ENCODE data around the gene ZC3H14. TPM values are rescaled to one million over a fixed set of nuclear protein-coding genes. Genes with fewer than 3 reads are reported as not detected.

Gene ZC3H14
- total RNA-seq, 1 donor from 2014 or later = 140 TPM

- H3K4me1 ChIP-seq = no peaks in the 10 kb centered on the region
- no peak for DNase-seq (ENCODE audit: low spot score)
- no peaks in the 10 kb centered on the region for H3K9me3 ChIP-seq (ENCODE audit: low read depth)
- no peak overlapping the region for H2AFZ ChIP-seq (replicated peaks)
- no peaks in the 10 kb centered on the region for H3K27me3 ChIP-seq
- peaks cover 6% of the 10 kb centered on the region for H3K79me2 ChIP-seq (ENCODE audit: low read depth)
- no peak overlapping the region for H3K27ac ChIP-seq
- no peaks in the 10 kb centered on the region for H3F3A ChIP-seq (ENCODE audit: low read depth)
- no peak overlapping the region for H3K4me3 ChIP-seq
- H3K36me3 ChIP-seq = peaks cover 40% of the 10 kb centered on the region
- TF ChIP-seq, protein P1, sequence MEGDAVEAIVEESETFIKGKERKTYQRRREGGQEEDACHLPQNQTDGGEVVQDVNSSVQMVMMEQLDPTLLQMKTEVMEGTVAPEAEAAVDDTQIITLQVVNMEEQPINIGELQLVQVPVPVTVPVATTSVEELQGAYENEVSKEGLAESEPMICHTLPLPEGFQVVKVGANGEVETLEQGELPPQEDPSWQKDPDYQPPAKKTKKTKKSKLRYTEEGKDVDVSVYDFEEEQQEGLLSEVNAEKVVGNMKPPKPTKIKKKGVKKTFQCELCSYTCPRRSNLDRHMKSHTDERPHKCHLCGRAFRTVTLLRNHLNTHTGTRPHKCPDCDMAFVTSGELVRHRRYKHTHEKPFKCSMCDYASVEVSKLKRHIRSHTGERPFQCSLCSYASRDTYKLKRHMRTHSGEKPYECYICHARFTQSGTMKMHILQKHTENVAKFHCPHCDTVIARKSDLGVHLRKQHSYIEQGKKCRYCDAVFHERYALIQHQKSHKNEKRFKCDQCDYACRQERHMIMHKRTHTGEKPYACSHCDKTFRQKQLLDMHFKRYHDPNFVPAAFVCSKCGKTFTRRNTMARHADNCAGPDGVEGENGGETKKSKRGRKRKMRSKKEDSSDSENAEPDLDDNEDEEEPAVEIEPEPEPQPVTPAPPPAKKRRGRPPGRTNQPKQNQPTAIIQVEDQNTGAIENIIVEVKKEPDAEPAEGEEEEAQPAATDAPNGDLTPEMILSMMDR (IDR thresholded peaks at IDR 0.05) = no peak
- TF ChIP-seq EZH2 (IDR thresholded peaks at IDR 0.05) (no peak), EZH2phosphoT487 (IDR thresholded peaks at IDR 0.05) (no peak)
- H3K27me3 Mint-ChIP-seq (ENCODE audit: insufficient read depth, low read depth) = no peaks in the 10 kb centered on the region
- H3K36me3 Mint-ChIP-seq = peaks cover 56% of the 10 kb centered on the region
- H3K4me2 ChIP-seq = no peak overlapping the region
- H3K4me1 Mint-ChIP-seq = no peaks in the 10 kb centered on the region
- no peak overlapping the region for H3K4me3 Mint-ChIP-seq
- H4K20me1 ChIP-seq (ENCODE audit: low read depth) = peaks cover 9% of the 10 kb centered on the region
- no peak overlapping the region for H3K27ac Mint-ChIP-seq
- H3K9ac ChIP-seq = no peak overlapping the region
- no peaks in the 10 kb centered on the region for H3K9me3 Mint-ChIP-seq
Observed at GRCh38 chr14:88605594-88605993, 42.8 kb downstream of the ZC3H14 start.

GRCh38 chr14:88607829-88608228 is 45.0 kb downstream of the ZC3H14 start:
- Histone ChIP-seq H3K27me3 (no peaks in the 10 kb centered on the region), H3K4me1 (no peaks in the 10 kb centered on the region), H4K20me1 (ENCODE audit: low read depth) (peaks cover 9% of the 10 kb centered on the region), H3K4me2 (no peak overlapping the region), H3K9me3 (ENCODE audit: low read depth) (no peaks in the 10 kb centered on the region), H2AFZ (replicated peaks) (no peak overlapping the region), H3F3A (ENCODE audit: low read depth) (no peaks in the 10 kb centered on the region), H3K36me3 (peaks cover 52% of the 10 kb centered on the region), H3K4me3 (no peak overlapping the region), H3K27ac (no peak overlapping the region), H3K9ac (no peak overlapping the region), H3K79me2 (ENCODE audit: low read depth) (no peaks in the 10 kb centered on the region)
- H3K4me3 Mint-ChIP-seq = no peak overlapping the region
- TF ChIP-seq, protein P1 (IDR thresholded peaks at IDR 0.05) = no peak
- no peak for TF ChIP-seq EZH2 (IDR thresholded peaks at IDR 0.05)
- TF ChIP-seq EZH2phosphoT487 (IDR thresholded peaks at IDR 0.05) = no peak
- peaks cover 58% of the 10 kb centered on the region for H3K36me3 Mint-ChIP-seq
- no peaks in the 10 kb centered on the region for H3K4me1 Mint-ChIP-seq
- no peaks in the 10 kb centered on the region for H3K27me3 Mint-ChIP-seq (ENCODE audit: insufficient read depth, low read depth)
- H3K9me3 Mint-ChIP-seq = no peaks in the 10 kb centered on the region
- H3K27ac Mint-ChIP-seq = no peak overlapping the region
- DNase-seq (ENCODE audit: low spot score) = no peak

- DNase-seq (ENCODE audit: low spot score) = no peak
- H3K36me3 ChIP-seq = peaks cover 39% of the 10 kb centered on the region
- H4K20me1 ChIP-seq (ENCODE audit: low read depth) = peaks cover 4% of the 10 kb centered on the region
- H3K9me3 ChIP-seq (ENCODE audit: low read depth) = no peaks in the 10 kb centered on the region
- no peak overlapping the region for H3K4me3 ChIP-seq
- TF ChIP-seq EZH2phosphoT487 (IDR thresholded peaks at IDR 0.05) (no peak), EZH2 (IDR thresholded peaks at IDR 0.05) (no peak)
- TF ChIP-seq, protein P1 (IDR thresholded peaks at IDR 0.05) = no peak
- H3K27me3 ChIP-seq = no peaks in the 10 kb centered on the region
- H2AFZ ChIP-seq (replicated peaks) = no peak overlapping the region
- no peak overlapping the region for H3K4me3 Mint-ChIP-seq
- H3K27ac ChIP-seq = no peak overlapping the region
- no peaks in the 10 kb centered on the region for H3F3A ChIP-seq (ENCODE audit: low read depth)
- H3K36me3 Mint-ChIP-seq = peaks cover 42% of the 10 kb centered on the region
- H3K27me3 Mint-ChIP-seq (ENCODE audit: insufficient read depth, low read depth) = no peaks in the 10 kb centered on the region
- no peak overlapping the region for H3K27ac Mint-ChIP-seq
- no peak overlapping the region for H3K9ac ChIP-seq
- H3K9me3 Mint-ChIP-seq = no peaks in the 10 kb centered on the region
- H3K79me2 ChIP-seq (ENCODE audit: low read depth) = no peaks in the 10 kb centered on the region
- no peak overlapping the region for H3K4me2 ChIP-seq
- H3K4me1 Mint-ChIP-seq = no peaks in the 10 kb centered on the region
- H3K4me1 ChIP-seq = peaks cover 5% of the 10 kb centered on the region
Observed at GRCh38 chr14:88611878-88612277, 49.0 kb downstream of the ZC3H14 start.

Data from neural progenitor cell (in vitro differentiated cells).